Right ventricle myocardium superior (tissue), 1 donor: ENCODE data around the gene ZNF282. TPM values are rescaled to one million over a fixed set of nuclear protein-coding genes. Genes with fewer than 3 reads are reported as not detected.
A peak's percentile ranks its signal among the peaks of the same experiment; 100 is the strongest.
"Not testable (repeated sequence)": the region's sequence is repeated elsewhere in the genome, so short reads cannot be mapped to it uniquely, and the experiment has no call there.

Experiments
- ATAC-seq: fragments of 200-7000 bp; cut with Tn5 transposase; one replicate; pipeline ENCODE4 v1.9.1; 2020; ENCODE audit warnings: mild to moderate bottlenecking; ENCODE audit not compliant: poor library complexity
- DNase-seq: peaks from one replicate; pipeline ENCODE4 v3.0.0-alpha.2; 2020
- intact Hi-C: fragments of 100-400 bp; cut with DNase I; formaldehyde crosslinking; loops from one replicate; pipeline ENCODE4 v1.11.2; 2022
- total RNA-seq: library from RNA; stranded (reverse); fragmentation: NEBNext Ultra II Directional; extraction: Animal tissue kit (Norgen Biotek cat#: 25700); gene quantifications from one replicate; pipeline ENCODE4 v1.2.1, GENCODE V29; 2021
- donor health status: DM: no; HTN: yes; CAD: no; lungs with severe emphysema.

The ZNF282 gene
- total RNA-seq, 1 donor from 2014 or later, result 11.1 TPM

DNA sequence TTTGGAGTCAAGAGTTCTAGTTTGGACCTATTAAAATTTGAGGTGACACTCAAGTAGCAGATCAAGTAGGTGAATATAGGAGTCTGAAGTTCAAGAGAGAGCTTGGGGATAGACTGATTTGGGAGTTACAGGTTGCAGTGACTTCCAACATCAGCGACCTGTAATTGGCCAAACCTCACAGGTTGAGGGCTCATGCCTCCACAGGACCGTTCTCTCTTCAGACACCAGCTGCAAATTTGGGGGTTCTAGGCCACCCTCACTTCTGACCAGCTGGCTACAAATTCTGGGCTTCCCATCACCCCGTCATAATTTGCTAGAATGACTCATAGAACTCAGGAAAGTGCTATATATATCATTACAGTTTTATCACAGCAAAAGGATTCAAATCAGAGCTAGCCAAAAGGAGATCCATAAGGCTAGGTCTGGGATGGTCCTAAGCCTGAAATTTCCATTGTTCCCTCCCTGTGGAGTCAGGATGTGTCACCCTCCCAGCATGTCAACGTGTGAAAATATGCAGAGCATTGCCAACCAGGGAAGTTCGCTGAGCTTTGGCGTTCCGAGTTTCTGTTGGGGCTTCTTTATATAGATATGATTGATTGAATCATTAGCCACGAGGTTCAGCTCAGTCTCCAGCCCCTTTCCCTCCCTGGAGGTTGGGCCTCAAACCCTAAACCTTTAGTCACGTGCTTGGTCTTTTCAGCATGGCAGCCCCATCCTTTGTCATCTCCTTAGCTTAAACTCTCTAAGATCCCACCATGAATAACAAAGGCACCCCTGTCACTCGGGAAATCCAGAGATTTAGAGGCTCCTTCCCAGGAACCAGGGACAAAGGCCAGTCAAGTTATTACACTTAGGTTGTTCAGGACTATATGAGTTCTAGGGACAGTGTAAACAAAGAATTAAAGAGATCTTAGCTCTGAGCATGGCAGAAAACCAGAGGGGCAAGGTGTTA, 23.4 kb downstream of the ZNF282 start:
- intact Hi-C loops, result no loop called here
- no peak for ATAC-seq
- DNase-seq, result no peak

GRCh38 chr7:149220534-149220933, 25.2 kb downstream of the ZNF282 start:
- intact Hi-C loops, result no loop called here
- DNase-seq (no peak), ATAC-seq (no peak)

GRCh38 chr7:149223176-149223575, 27.8 kb downstream of the ZNF282 start:
- ATAC-seq (no peak), DNase-seq (no peak)
- intact Hi-C loops, result no loop called here

GRCh38 chr7:149223761-149224160, 28.4 kb downstream of the ZNF282 start:
- no peak for DNase-seq
- ATAC-seq, result no peak
- intact Hi-C loops, result no loop called here

- ATAC-seq (no peak), DNase-seq (no peak)
- intact Hi-C loops, result no loop called here
These were observed 29.0 kb downstream of the ZNF282 start for GRCh38 chr7:149224352-149224751.

DNA sequence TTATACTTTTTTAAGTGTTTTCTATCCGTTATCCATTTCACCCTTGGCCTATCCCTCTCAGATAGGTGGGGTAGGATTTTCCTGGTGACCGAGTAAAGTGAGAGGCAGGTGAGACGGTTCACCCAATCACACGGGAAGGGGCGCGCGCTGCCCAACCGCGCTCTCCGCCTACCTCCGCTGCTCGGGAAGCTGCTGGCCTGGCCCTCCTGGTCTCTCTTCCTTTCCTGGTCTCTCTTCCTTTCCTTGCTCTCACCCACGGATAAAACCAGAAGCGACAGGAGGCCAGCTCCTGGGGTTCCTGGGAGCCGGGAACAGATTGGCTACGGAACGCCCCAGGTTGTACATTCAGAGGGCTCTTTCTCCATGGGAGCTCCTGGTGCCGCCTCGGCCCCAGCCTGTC, 29.8 kb downstream of the ZNF282 start:
- intact Hi-C loops, result no loop called here
- DNase-seq, result no peak
- no peak for ATAC-seq

DNA sequence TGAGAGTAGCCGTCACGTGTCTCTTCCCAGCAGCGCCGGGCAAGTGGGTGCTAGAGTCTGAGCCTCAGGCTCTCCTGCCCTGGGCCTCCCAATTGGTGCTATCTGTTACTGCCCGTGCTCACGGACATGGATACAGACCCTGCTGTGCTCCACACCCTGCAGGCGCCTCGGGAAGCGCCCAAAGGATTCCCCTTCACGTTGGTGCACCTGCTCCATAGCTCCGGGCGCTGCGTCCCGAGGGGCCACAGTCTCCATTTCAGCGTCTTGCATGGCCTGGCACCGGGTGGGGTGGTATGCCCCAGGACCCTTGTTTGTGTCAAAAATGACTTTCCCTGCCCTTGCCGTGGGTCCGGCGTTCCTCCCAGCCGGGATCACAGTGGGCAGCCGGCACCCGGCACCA, 30.3 kb downstream of the ZNF282 start:
- no peak for ATAC-seq
- no peak for DNase-seq
- intact Hi-C loops, result no loop called here

GRCh38 chr7:149226366-149226765, 31.0 kb downstream of the ZNF282 start:
- DNase-seq, intact Hi-C loops, ATAC-seq: not testable (repeated sequence)

GRCh38 chr7:149226840-149227494, 31.6 kb downstream of the ZNF282 start:
- intact Hi-C loops, result no loop called here
- DNase-seq (no peak), ATAC-seq (no peak)

DNA sequence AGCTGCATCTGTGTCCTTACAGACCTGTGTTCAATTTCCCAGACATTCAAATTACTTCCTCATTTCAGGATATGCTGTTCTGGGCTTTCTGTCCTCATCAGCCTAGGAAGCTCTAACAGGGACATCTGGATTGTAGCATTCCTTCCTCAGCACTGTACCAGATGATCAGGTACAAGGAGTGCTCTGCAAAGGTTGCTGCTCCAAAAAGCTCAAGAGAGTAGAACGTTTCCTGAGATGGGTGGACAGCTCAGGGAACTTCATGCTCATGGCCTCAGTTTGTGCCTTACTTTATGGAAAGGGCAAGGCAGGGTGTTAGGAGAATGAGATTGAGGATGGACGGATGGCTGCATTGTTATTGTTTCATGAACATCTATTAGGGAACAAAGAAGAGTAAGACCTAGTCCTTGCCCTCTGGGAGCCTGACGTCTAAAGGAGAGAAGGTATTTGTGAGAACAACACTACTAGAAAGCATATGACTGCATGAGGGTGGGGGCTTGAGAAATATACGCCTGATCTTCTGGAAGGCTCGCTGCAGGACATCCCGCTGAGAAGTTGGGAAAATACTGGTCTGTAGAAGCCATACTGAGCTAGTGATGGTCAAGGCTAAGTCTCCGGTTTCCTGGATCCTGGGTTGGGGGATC, 33.6 kb downstream of the ZNF282 start:
- intact Hi-C loops, result no loop called here
- DNase-seq (no peak), ATAC-seq (no peak)

GRCh38 chr7:149229526-149229925, 34.2 kb downstream of the ZNF282 start:
- intact Hi-C loops, result no loop called here
- no peak for ATAC-seq
- DNase-seq, result no peak

DNA sequence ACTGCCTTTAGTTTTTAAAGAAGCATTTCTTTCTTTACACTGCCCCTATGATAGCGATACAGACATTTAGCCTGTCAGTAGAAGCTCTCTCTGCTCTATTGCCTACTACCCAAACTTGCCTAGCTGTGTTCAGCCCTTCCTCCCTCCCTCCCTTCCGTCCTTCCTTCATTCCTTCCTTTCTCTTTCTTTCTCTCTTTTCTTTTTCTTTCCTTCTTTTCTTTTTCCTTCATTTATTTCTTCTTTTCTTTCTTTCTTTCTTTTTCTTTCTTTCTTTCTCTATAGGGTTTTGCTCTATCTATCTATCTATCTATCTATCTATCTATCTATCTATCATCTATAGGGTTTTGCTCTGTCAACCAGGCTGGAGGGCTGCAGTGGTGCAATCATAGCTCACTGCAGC, 37.0 kb downstream of the ZNF282 start:
- ATAC-seq (no peak), DNase-seq (no peak)
- intact Hi-C loops, result no loop called here

DNA sequence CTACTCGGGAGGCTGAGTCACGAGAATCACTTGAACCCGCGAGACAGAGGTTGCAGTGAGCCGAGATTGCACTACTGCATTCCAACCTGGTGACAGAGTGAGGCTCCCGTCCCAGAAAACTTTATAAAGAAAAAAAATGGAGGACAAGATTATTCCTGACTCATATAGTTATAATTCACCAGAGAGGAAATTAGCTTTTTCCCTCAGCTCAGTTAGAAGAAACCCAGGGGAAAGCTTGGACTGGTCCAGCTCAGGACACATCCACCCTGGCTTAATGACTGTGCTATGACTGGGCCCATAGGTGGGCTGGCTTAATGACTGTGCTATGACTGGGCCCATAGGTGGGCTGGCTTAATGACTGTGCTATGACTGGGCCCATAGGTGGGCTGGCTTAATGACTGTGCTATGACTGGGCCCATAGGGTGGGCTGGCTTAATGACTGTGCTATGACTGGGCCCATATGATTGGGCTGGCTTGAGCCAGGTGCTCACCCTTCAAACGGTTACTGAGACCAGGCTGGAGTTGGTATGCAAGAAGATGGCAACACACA, 38.4 kb downstream of the ZNF282 start:
- DNase-seq, ATAC-seq, intact Hi-C loops: not testable (repeated sequence)

DNA sequence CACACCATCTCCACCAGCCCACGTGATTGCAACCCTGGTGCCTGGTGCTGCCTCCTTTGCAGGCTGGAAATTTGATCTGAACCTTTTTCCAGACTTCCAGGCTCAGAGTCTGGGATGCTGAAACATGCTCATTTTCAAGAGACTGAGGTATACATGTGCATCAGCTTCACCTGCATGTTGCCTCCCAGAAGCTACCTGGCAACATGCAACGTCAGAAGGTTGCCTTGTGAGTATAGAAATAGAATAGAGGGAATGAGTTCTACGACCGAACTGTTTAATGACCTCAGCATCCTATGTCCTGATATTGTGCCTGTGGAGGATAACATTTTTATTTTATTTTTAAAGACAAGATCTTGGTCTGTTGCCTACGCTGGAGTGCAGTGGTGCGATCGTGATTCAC, 42.2 kb downstream of the ZNF282 start:
- no peak for ATAC-seq
- DNase-seq, result no peak
- intact Hi-C loops, result no loop called here

DNA sequence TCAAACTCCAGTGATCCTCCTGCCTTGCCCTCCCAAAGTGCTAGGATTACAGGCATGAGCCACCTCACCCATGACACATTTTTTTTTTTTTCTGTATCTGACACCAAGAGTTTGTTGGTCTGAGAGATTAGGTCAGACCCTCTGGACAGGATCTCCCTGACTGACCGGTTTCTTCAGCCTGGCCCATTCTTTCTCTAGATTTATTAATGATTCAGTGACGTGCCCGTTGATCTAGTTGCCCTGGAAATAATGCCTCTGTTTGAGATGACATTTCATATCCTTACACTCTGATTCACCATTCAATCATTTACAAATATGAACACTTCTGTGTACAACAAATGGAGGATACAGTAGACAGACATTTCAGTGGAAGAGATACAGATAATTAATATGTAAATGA, 42.7 kb downstream of the ZNF282 start:
- intact Hi-C loops, result no loop called here
- ATAC-seq, result no peak
- no peak for DNase-seq

DNA sequence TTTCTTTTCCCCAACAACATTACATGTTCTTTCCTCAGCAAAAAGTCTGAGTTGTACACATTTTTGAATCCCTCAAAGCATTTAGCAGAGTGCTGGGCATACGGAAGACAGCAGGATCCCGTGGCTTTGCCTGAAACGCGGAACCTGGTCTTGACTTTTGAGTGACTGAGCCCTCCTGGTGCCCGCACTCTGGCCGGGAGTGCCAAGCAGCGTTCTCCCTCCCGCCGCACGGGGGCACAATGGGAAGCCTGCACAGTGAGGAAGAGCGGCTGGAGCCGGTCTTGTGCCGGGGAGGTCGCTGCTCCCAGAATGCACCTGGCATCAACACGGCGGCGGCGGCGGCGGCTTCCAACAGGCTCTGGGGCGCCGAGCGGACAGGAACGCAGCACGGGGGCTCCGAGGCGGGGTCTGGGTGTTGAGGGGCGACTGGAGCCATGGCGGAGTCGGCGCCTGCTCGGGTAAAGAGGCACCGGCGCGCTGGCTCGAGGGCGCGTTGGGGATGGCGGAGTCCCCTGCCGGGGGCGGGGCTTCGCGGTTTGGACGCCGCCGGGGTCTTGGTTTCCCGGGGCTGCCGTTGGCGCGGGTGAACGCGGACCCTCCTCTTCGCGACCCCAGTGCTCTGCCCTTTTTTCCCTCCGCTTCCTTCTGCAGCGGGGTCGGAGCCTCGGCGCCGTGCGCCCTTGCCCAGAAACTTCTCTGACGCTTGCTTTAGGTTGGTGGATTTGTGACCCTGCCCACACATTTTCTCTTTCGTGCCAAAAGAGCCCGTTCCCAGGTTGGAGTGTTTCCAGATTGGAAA, 44.2 kb downstream of the ZNF282 start, which contains the start of gene ZNF212:
TSS of gene ZNF212 (plus strand) at position 307 of the 799 bp plus-strand sequence. CDS start at position 435, 128 bp downstream.
- intact Hi-C loops, result no loop called here
- peak; percentile 94 for DNase-seq
- peak; percentile 100 for ATAC-seq

GRCh38 chr7:149240637-149241036, 45.3 kb downstream of the ZNF282 start:
- DNase-seq (no peak), ATAC-seq (no peak)
- intact Hi-C loops, result no loop called here

- DNase-seq (no peak), ATAC-seq (no peak)
- intact Hi-C loops, result no loop called here
These were observed 46.4 kb downstream of the ZNF282 start for GRCh38 chr7:149241696-149242095.
